Gastrocnemius medialis (tissue), 4 donors: ENCODE measurements around the gene LSM5. TPM values are rescaled to one million over a fixed set of nuclear protein-coding genes. Genes with fewer than 3 reads are reported as not detected.

Experiments used
- ATAC-seq, 2 donors: fragments of 150-250 bp; one replicate each; pipeline ENCODE4 v1.9.1; 2016
- DNase-seq, 2 donors: peaks; one replicate each; pipeline ENCODE4 v3.0.0-alpha.2; 2019
- H3K27ac ChIP-seq, 4 donors: fragments of 200-600 bp; sonication (generic); 1 replicate in 1 of 4; 2 replicates in 3 of 4; pipeline ENCODE4 v1.5.1; 2016 to 2018; ENCODE audit warnings: mild to moderate bottlenecking in 2 of 4, moderate library complexity in 1 of 4
- H3K27me3 ChIP-seq, 3 donors: fragments of 200-600 bp; sonication (generic) in 2 of 3; 1 replicate in 1 of 3; 2 replicates in 2 of 3; pipeline versions ENCODE4 v1.5.1 to v1.6.0; 2016 to 2019; ENCODE audit warnings: mild to moderate bottlenecking in 1 of 3, moderate library complexity in 1 of 3
- H3K36me3 ChIP-seq, 2 donors: fragments of 200-600 bp; sonication (generic) in 1 of 2; one replicate each; pipeline ENCODE4 v1.5.1; 2017 to 2018
- H3K4me1 ChIP-seq, 2 donors: fragments of 200-600 bp; sonication (generic) in 1 of 2; one replicate each; pipeline ENCODE4 v1.5.1; 2016 to 2017; ENCODE audit warnings: mild to moderate bottlenecking in 2 of 2
- H3K4me3 ChIP-seq, 4 donors: fragments of 200-600 bp; sonication (generic) in 3 of 4; 1 replicate in 1 of 4; 2 replicates in 3 of 4; pipeline ENCODE4 v1.5.1; 2016 to 2019; ENCODE audit warnings: mild to moderate bottlenecking in 2 of 4
- H3K9me3 ChIP-seq, 3 donors: fragments of 200-600 bp; sonication (generic) in 2 of 3; 1 replicate in 1 of 3; 2 replicates in 2 of 3; pipeline ENCODE4 v1.5.1; 2016 to 2019
- CTCF ChIP-seq, 5 experiments: fragments of 450-650 bp in 3 of 5; fragments of 200-600 bp in 2 of 5; sonication (generic) in 2 of 5; IDR thresholded peaks in 4 of 5; conservative IDR thresholded peaks in 1 of 5; 1 replicate in 4 of 5; 2 replicates in 1 of 5; pipeline ENCODE4 v1.5.1; 2016 to 2019; ENCODE audit warnings: antibody characterized with exemption in 5 of 5, mild to moderate bottlenecking in 3 of 5, moderate library complexity in 3 of 5
- POLR2A ChIP-seq, 2 donors: fragments of 450-650 bp; IDR thresholded peaks; one replicate each; pipeline ENCODE4 v1.6.1; 2017; ENCODE audit warnings: antibody characterized with exemption in 2 of 2, mild to moderate bottlenecking in 2 of 2, moderate library complexity in 2 of 2
- in situ Hi-C, 4 donors: fragments of 200-750 bp; cut with MboI; loops; one replicate each; pipeline versions ENCODE4 v1.15.0 to v1.8.0; 2017; ENCODE audit warnings: low sequenced_read_pairs in 4 of 4
- intact Hi-C: fragments of 100-400 bp; cut with DNase I; formaldehyde crosslinking; loops from one replicate; pipeline ENCODE4 v1.15.1; 2023; ENCODE audit warnings: low total_unique reads
- total RNA-seq, 4 donors: library from RNA; depleted of rRNA; stranded (reverse); fragments of >200 nt; gene quantifications; one replicate each; pipeline versions ENCODE4 v1.1.0 to v1.2.3, GENCODE V29; 2016

Gene LSM5
- total RNA-seq, 4 donors from 2014 or later = 11.7 to 28.7 (median 14.8) TPM

GRCh38 chr7:32481921-32482320, 8.3 kb downstream of the LSM5 start:
- intact Hi-C loops (no loop called here), in situ Hi-C loops (loop anchor here in 3 of 4 donors (25.0 kb wide), 4 partner anchors 580 to 745 kb away; partner anchors contain the start of genes BBS9 (in 1 of the 3) and NT5C3A (in 1 of the 3))
- H3K9me3 ChIP-seq = no peaks in the 10 kb centered on the region
- no peaks in the 10 kb centered on the region for H3K4me1 ChIP-seq
- TF ChIP-seq POLR2A (IDR thresholded peaks at IDR 0.05) = no peak
- TF ChIP-seq CTCF (IDR thresholded peaks at IDR 0.05 in 4 of 5, conservative IDR thresholded peaks at IDR 0.05 in 1 of 5) = no peak
- H3K27me3 ChIP-seq = no peaks in the 10 kb centered on the region
- H3K4me3 ChIP-seq = no peak overlapping the region
- H3K36me3 ChIP-seq = peaks cover 0 to 11% of the 10 kb centered on the region in 2 donors
- DNase-seq (no peak), ATAC-seq (no peak)
- no peak overlapping the region for H3K27ac ChIP-seq

- peaks cover 0 to 3% of the 10 kb centered on the region in 2 donors for H3K36me3 ChIP-seq
- H3K4me3 ChIP-seq = no peak overlapping the region
- TF ChIP-seq CTCF (IDR thresholded peaks at IDR 0.05 in 4 of 5, conservative IDR thresholded peaks at IDR 0.05 in 1 of 5) = no peak
- no peak for TF ChIP-seq POLR2A (IDR thresholded peaks at IDR 0.05)
- DNase-seq (no peak), ATAC-seq (no peak)
- in situ Hi-C loops (loop anchor here in 3 of 4 donors (25.0 kb wide), 4 partner anchors 581 to 744 kb away; partner anchors contain the start of genes BBS9 (in 1 of the 3) and NT5C3A (in 1 of the 3)), intact Hi-C loops (no loop called here)
- no peaks in the 10 kb centered on the region for H3K4me1 ChIP-seq
- no peak overlapping the region for H3K27ac ChIP-seq
- no peaks in the 10 kb centered on the region for H3K9me3 ChIP-seq
- H3K27me3 ChIP-seq = no peaks in the 10 kb centered on the region
Observed at GRCh38 chr7:32481176-32481575, 9.0 kb downstream of the LSM5 start.

GRCh38 chr7:32479574-32480200, 10.5 kb downstream of the LSM5 start:
- DNase-seq = no peak
- TF ChIP-seq POLR2A (IDR thresholded peaks at IDR 0.05) (no peak), CTCF (IDR thresholded peaks at IDR 0.05 in 4 of 5, conservative IDR thresholded peaks at IDR 0.05 in 1 of 5) (peak in 3 of 5 experiments; percentile 11 to 50 (median 47))
- H3K36me3 ChIP-seq = no peaks in the 10 kb centered on the region
- no peaks in the 10 kb centered on the region for H3K9me3 ChIP-seq
- no peak overlapping the region for H3K4me3 ChIP-seq
- H3K27me3 ChIP-seq = no peaks in the 10 kb centered on the region
- no peak for ATAC-seq
- H3K4me1 ChIP-seq = no peaks in the 10 kb centered on the region
- H3K27ac ChIP-seq = no peak overlapping the region
- intact Hi-C loops = no loop called here
- in situ Hi-C loops = loop anchor here in 3 of 4 donors (25.0 kb wide), 4 partner anchors 583 to 742 kb away; partner anchors contain the start of genes BBS9 (in 1 of the 3) and NT5C3A (in 1 of the 3)

- H3K27me3 ChIP-seq = no peaks in the 10 kb centered on the region
Observed at GRCh38 chr7:32477649-32477980, 12.6 kb downstream of the LSM5 start.

More at GRCh38 chr7:32477649-32477980, 12.6 kb downstream of the LSM5 start:
- Histone ChIP-seq H3K9me3 (no peaks in the 10 kb centered on the region), H3K4me3 (no peak overlapping the region), H3K27ac (no peak overlapping the region), H3K36me3 (no peaks in the 10 kb centered on the region), H3K4me1 (no peaks in the 10 kb centered on the region)
- in situ Hi-C loops (loop anchor here in 3 of 4 donors (25.0 kb wide), 4 partner anchors 585 to 740 kb away; partner anchors contain the start of genes BBS9 (in 1 of the 3) and NT5C3A (in 1 of the 3)), intact Hi-C loops (no loop called here)
- no peak for ATAC-seq
- DNase-seq = no peak
- TF ChIP-seq POLR2A (IDR thresholded peaks at IDR 0.05) (no peak), CTCF (IDR thresholded peaks at IDR 0.05 in 4 of 5, conservative IDR thresholded peaks at IDR 0.05 in 1 of 5) (no peak)
